ENCODE results near the gene NCAPG2.

Gene NCAPG2

DNA sequence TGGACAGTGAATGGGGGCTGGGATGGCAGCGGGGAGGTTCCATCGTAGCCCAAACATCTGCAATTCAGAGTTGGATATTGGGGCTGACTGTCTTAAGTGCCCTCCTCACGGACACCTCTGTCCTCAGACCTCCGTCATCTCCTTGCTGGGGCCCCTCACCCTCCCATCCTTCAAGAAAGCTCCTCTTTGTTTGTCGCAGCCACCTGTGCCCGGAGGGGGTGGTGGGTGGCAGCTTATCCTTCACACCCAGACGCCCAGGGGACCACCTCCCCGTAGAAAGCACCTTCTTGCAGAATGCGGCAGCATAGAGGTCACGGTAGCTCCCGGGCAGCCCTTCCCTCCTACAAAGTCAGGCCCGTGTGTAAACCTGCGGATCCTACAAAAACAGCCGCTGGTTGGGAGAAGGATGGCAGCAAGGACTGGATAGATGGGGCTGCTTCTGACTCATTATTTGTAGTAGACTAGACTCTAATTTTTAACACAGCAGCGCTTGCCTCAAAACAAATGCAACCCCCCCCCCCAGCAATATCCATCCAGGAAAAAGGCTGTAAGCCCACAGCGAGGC is 115.6 kb downstream of the NCAPG2 start:
- TF ChIP-seq, protein P1, sequence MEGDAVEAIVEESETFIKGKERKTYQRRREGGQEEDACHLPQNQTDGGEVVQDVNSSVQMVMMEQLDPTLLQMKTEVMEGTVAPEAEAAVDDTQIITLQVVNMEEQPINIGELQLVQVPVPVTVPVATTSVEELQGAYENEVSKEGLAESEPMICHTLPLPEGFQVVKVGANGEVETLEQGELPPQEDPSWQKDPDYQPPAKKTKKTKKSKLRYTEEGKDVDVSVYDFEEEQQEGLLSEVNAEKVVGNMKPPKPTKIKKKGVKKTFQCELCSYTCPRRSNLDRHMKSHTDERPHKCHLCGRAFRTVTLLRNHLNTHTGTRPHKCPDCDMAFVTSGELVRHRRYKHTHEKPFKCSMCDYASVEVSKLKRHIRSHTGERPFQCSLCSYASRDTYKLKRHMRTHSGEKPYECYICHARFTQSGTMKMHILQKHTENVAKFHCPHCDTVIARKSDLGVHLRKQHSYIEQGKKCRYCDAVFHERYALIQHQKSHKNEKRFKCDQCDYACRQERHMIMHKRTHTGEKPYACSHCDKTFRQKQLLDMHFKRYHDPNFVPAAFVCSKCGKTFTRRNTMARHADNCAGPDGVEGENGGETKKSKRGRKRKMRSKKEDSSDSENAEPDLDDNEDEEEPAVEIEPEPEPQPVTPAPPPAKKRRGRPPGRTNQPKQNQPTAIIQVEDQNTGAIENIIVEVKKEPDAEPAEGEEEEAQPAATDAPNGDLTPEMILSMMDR (IDR thresholded peaks at IDR 0.05) = no peak
- no peak for TF ChIP-seq ZFX (IDR thresholded peaks at IDR 0.05; ENCODE audit: borderline replicate concordance)
- H3K27ac ChIP-seq = peak overlapping the region; percentile 99

DNA sequence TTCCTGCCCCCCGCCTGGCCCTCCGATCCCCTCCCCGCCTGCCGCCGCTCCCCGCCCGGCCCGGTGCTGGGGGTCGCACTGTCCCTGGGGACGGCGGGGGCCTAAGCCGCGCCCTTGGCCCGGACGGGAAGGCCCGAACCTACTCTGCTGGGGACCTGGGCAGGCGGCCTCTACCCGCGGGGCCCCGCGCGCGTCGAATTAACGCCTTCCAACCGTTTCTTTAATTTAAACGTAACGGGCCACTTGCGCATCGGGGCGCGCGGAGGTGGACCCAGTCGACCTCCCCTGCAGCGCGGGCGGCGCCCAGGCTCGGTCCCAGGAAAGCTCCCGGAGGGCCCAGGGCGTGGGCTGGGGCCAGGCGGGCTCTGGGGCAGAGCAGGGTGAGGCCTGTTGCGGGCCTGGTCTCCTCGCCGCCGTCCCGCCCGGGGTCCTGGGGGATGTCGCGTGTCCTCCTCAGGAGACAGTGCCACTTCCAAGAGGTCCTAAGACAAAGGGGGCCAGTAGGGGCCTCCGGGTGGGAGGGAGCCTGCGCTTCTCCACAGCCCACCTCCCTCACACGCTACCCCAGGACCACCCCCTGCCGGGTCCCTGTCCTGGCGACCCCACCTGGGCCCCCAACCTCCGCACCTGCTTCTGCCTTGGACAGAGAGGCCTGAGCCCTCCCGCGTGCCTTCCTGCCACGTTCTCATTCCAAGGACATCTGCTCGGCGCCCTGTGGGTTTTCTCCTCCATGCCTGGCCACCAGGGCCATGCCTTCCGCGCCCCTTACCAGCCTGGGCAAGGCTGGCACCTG is 116.3 kb downstream of the NCAPG2 start:
- peak overlapping the region; percentile 99 for H3K27ac ChIP-seq
- TF ChIP-seq ZFX (IDR thresholded peaks at IDR 0.05; ENCODE audit: borderline replicate concordance) = no peak
- TF ChIP-seq, protein P1 (IDR thresholded peaks at IDR 0.05) = no peak

DNA sequence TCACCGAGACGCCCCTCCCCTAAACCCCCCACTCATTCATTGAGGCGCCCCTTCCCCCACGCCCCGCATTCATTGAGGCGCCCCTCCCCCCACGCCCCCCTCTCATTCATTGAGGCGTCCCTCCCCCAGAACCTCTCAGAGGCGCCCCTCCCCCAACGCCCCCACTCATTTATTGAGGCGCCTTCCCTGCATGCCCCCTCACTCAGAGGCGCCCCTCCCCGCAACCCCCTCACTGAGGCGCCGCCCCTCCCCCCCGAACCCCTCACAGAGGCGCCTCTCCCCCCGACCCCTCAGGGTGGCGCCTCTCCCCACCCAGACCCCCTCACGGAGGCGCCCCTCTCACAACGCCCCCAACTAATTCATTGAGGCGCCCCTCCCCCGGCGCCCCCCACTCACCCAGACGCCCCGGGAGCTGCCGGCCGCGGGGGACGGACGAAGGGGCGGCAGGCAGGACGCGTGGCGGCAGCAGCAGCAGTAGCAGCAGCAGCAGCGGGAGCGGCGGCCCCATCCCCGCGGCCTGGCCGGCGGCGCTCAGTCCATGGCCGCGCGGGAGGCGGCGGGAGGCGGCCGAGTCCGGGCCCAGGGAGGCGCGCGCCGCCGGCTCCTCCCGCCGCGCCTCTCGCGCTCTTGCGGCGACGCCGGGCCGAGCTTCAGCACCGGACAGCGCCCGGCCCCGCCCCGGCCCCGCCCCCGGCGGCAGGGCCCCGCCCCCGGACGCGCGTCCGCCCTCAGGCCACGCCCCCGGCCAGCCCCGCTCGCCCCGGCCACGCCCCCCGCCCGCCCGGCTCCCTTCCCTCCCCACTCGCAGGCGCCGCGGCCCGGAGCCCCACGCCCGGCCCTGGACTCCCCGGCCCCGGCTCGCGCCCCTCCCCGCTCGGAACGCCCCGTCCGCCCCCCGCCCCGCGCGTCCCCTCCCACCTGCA is 117.2 kb downstream of the NCAPG2 start, which contains the start of gene PTPRN2:
Gene PTPRN2, minus strand, starts transcription at position 662 of the 923 bp plus-strand sequence.
- no peak for TF ChIP-seq ZFX (IDR thresholded peaks at IDR 0.05; ENCODE audit: borderline replicate concordance)
- TF ChIP-seq, protein P1 (IDR thresholded peaks at IDR 0.05) = no peak
- H3K27ac ChIP-seq = peak within 1 kb of the TSS; percentile 99

DNA sequence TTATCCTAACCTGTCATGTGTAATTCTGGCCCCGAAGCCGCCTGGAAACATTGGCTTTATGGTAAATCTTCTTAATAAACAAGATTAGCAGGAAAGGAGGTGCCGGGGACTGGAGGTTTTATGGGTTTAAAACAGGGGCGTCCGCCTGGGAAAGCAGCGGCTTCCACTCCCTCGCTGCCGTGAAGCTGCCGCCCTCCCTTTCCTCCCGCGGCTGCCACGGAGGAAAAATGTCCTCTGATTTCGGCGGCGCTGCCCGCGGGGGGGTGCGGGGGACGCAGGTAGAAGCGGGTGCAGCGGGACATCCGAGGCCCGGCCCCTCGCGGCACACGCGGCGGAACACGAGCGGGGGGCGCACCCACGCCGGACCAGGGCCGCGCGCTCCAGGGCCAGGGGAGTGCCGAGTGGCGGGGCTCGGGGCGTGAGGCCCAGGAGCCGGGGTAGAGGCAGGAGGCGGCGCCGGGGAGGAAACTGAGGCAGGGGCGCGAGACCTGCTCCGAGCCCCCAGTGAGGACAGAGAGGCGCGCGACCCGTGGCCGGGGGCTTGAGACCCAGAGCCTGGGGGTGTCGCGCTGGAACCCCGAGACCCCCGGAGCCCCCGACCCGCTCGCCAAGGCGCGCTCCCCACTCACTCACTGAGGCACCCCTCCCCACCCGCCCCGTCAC is 118.0 kb downstream of the NCAPG2 start:
- no peak for TF ChIP-seq ZFX (IDR thresholded peaks at IDR 0.05; ENCODE audit: borderline replicate concordance)
- TF ChIP-seq, protein P1 (IDR thresholded peaks at IDR 0.05) = no peak
- peak overlapping the region; percentile 99 for H3K27ac ChIP-seq

DNA sequence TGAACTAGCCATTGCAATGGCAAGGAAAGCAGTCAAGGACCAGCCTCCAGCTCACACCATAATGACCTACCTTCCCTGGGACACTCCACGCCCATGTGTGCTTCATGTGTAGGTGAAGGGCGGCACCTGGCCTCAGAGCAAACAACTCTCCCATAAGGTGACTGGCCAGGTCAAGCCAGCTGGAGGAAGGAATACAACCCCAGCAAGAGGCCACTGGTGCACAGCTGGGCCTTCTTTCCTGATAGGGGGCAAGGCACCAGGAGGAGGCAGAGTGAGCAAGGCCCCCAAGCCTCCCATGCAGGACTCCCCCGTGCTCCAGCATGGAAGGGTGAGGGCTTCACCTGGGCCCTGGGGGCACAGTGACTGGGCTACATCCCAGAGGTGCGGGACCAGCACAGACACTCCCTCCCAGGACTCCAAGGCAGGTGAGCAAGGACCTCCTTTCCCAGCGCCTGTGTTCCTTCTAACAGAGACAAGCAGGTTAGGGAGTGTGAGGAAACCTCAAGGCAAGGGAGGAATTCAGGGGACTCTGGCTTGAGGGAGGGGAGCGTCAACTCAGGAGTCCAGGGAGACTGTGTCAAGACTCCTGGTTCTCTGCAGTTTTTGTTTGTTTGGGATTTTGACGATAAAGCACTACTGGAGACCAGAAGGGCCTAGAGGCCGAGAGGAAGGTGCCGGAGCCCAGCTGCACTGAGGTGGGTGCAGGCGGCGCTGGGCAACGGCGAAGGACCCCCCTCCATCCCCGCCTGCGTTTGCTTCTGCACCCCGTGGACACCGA is 118.7 kb downstream of the NCAPG2 start:
- TF ChIP-seq, protein P1 (IDR thresholded peaks at IDR 0.05) = peak; percentile 7; the same call in 1 of the 2 replicates
- no peak for TF ChIP-seq ZFX (IDR thresholded peaks at IDR 0.05; ENCODE audit: borderline replicate concordance)
- peak overlapping the region; percentile 99 for H3K27ac ChIP-seq

DNA sequence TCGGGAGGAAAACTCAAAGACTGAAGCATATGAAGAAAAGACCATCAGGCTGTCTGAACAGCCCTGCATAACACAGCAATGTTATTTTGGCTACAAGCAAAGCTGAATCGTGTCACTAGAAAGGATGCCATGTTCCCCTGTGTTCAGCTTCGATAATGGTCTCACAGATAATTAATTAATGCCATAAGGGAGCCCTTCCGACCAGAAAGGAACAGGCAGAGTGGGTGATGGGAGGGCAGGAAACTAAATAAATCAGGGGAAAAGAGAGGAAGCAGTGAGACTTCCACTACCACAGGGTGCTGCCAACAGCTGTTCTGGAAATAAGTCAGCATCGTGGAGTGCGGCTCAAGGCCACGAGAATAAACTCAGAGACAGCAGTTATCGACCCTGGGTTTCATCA is 120.2 kb downstream of the NCAPG2 start:
- TF ChIP-seq, protein P1 (IDR thresholded peaks at IDR 0.05) = no peak
- no peak for TF ChIP-seq ZFX (IDR thresholded peaks at IDR 0.05; ENCODE audit: borderline replicate concordance)

More for the DNA sequence above, 120.2 kb downstream of the NCAPG2 start:
- no peak overlapping the region for H3K27ac ChIP-seq

All from 22Rv1 (cell line).